K562 (cell line): ENCODE results near the gene BORCS5. TPM values are rescaled to one million over a fixed set of nuclear protein-coding genes. Genes with fewer than 3 reads are reported as not detected.

ENCODE experiments used
- ARID3A ChIP-seq: IDR thresholded peaks from 2 replicates; pipeline ENCODE4 v1.6.1; 2012; ENCODE audit warnings: low read depth, low read length, improper control_type of control experiment, borderline replicate concordance
- CBX8 ChIP-seq: fragments of 200-600 bp; sonication (generic); IDR thresholded peaks from 2 replicates; pipeline ENCODE4 v1.6.1; 2012; ENCODE audit warnings: borderline replicate concordance, mixed run types, low read depth, mild to moderate bottlenecking, moderate library complexity, mixed read lengths, low read length, control low read depth, inconsistent platforms; ENCODE audit not compliant: poor library complexity, severe bottlenecking; ENCODE audit errors: extremely low read depth
- CHD1 ChIP-seq: fragments of 200-600 bp; sonication (generic); IDR thresholded peaks from one replicate; pipeline ENCODE4 v1.6.1; 2012; ENCODE audit warnings: mild to moderate bottlenecking, moderate library complexity, low read length, inconsistent platforms
- ETS2 ChIP-seq: IDR thresholded peaks from 2 replicates; pipeline ENCODE4 v1.6.1; 2016; ENCODE audit warnings: borderline replicate concordance, missing genetic modification characterization, mild to moderate bottlenecking, moderate library complexity, missing compliant biosample characterization; ENCODE audit not compliant: poor library complexity, severe bottlenecking
- FOXA1 ChIP-seq: fragments of 450-650 bp; IDR thresholded peaks from 2 replicates; pipeline ENCODE4 v1.6.1; 2016; ENCODE audit warnings: mild to moderate bottlenecking, borderline replicate concordance
- FOXM1 ChIP-seq, 2 experiments: fragments of 450-650 bp in 1 of 2; sonication (generic) in 1 of 2; formaldehyde crosslinking in 1 of 2; IDR thresholded peaks; 2 replicates each; pipeline versions ENCODE4 v1.6.1 to v1.9.0; 2017 to 2022; ENCODE audit warnings: low read depth in 2 of 2, mild to moderate bottlenecking in 2 of 2, missing genetic modification reagents in 1 of 2, moderate library complexity in 1 of 2
- GATAD2B ChIP-seq: fragments of 450-650 bp; IDR thresholded peaks from 2 replicates; pipeline ENCODE4 v1.6.1; 2017; ENCODE audit warnings: mild to moderate bottlenecking, borderline replicate concordance
- MEIS2 ChIP-seq: fragments of 450-650 bp; IDR thresholded peaks from 2 replicates; pipeline ENCODE4 v1.6.1; 2014; ENCODE audit warnings: mild to moderate bottlenecking; ENCODE audit not compliant: partially characterized antibody
- POLR2H ChIP-seq: IDR thresholded peaks from 2 replicates; pipeline ENCODE4 v1.6.1; 2016; ENCODE audit warnings: missing genetic modification characterization, low read depth, mild to moderate bottlenecking, control low read depth, missing compliant biosample characterization, moderate library complexity
- SOX6 ChIP-seq: fragments of 450-650 bp; IDR thresholded peaks from 2 replicates; pipeline ENCODE4 v1.6.1; 2014; ENCODE audit warnings: mild to moderate bottlenecking
- TAL1 ChIP-seq: fragments of 450-650 bp; IDR thresholded peaks from 2 replicates; pipeline ENCODE4 v1.6.1; 2016; ENCODE audit warnings: mild to moderate bottlenecking
- ZNF239 ChIP-seq: fragments of 250-450 bp; sonication (Bioruptor Pico); IDR thresholded peaks from 2 replicates; pipeline ENCODE4 v1.4.0; 2020; ENCODE audit warnings: mild to moderate bottlenecking
- ZNF318 ChIP-seq, 2 experiments: fragments of 450-650 bp; IDR thresholded peaks; 2 replicates each; pipeline ENCODE4 v1.6.1; 2016; ENCODE audit warnings: mild to moderate bottlenecking in 2 of 2, borderline replicate concordance in 1 of 2, low read depth in 1 of 2, moderate library complexity in 1 of 2
- polyA plus RNA-seq, 8 experiments: library from polyadenylated mRNA; depleted of rRNA in 4 of 8; stranded (reverse) in 5 of 8; unstranded in 3 of 8; fragments of >200 nt; fragmentation: Nextera tagmentation in 2 of 8; fragmentation: Illumina TruSeq in 1 of 8; extraction: Ambion mirVana in 2 of 8; extraction: Trizol in 1 of 8; gene quantifications; 2 replicates each; pipeline versions ENCODE4 v1.2.1 to v1.2.3, GENCODE V29; 2011 to 2014; ENCODE audit warnings: inconsistent platforms in 1 of 8, missing spikeins in 1 of 8
- total RNA-seq, 7 experiments: library from RNA; depleted of rRNA in 6 of 7; stranded (reverse); fragments of >200 nt in 6 of 7; fragmentation: Illumina TruSeq in 2 of 7; extraction: Trizol in 2 of 7; gene quantifications; 2 replicates each; pipeline versions ENCODE4 v1.2.1 to v1.2.3, GENCODE V29; 2011 to 2021; ENCODE audit warnings: low replicate concordance in 1 of 7
- TF ChIP-seq, protein P1 (sequence below): fragments of 250-450 bp; sonication (Bioruptor Pico); IDR thresholded peaks from 2 replicates; pipeline ENCODE4 v1.4.0; 2020; ENCODE audit warnings: mild to moderate bottlenecking, moderate library complexity, borderline replicate concordance

Gene BORCS5
- total and polyA plus RNA-seq, 9 of the 15 experiments (the other 6 are each of a cell fraction or from before 2014, with no cell fraction given) = 0.31 to 12.4 (median 6.6) TPM

- no peak for TF ChIP-seq CBX8
- no peak for TF ChIP-seq ETS2 (tag)
- peak; percentile 46; the same call in 1 of the 2 replicates for TF ChIP-seq GATAD2B
- peak; percentile 54 for TF ChIP-seq MEIS2
- peak; percentile 77 for TF ChIP-seq TAL1
- TF ChIP-seq FOXA1 = no peak
- peak in 1 of 2 experiments; percentile 42; a peak in 1 of 4 replicates for TF ChIP-seq ZNF318 (IDR thresholded peaks at IDR 0.05; ENCODE audit: borderline replicate concordance in 1 of 2, low read depth in 1 of 2)
- TF ChIP-seq ARID3A = peak; percentile 48; the same call in 1 of the 2 replicates
- peak; percentile 60; the same call in 1 of the 2 replicates for TF ChIP-seq FOXM1 (IDR thresholded peaks at IDR 0.05; ENCODE audit: low read depth)
- no peak for TF ChIP-seq FOXM1 (CRISPR knock-in tag; IDR thresholded peaks at IDR 0.05; ENCODE audit: low read depth)
- no peak for TF ChIP-seq CHD1
- TF ChIP-seq POLR2H = no peak
- TF ChIP-seq ZNF239 (CRISPR knock-in tag) = no peak
- peak; percentile 91 for TF ChIP-seq SOX6
- TF ChIP-seq, protein P1, sequence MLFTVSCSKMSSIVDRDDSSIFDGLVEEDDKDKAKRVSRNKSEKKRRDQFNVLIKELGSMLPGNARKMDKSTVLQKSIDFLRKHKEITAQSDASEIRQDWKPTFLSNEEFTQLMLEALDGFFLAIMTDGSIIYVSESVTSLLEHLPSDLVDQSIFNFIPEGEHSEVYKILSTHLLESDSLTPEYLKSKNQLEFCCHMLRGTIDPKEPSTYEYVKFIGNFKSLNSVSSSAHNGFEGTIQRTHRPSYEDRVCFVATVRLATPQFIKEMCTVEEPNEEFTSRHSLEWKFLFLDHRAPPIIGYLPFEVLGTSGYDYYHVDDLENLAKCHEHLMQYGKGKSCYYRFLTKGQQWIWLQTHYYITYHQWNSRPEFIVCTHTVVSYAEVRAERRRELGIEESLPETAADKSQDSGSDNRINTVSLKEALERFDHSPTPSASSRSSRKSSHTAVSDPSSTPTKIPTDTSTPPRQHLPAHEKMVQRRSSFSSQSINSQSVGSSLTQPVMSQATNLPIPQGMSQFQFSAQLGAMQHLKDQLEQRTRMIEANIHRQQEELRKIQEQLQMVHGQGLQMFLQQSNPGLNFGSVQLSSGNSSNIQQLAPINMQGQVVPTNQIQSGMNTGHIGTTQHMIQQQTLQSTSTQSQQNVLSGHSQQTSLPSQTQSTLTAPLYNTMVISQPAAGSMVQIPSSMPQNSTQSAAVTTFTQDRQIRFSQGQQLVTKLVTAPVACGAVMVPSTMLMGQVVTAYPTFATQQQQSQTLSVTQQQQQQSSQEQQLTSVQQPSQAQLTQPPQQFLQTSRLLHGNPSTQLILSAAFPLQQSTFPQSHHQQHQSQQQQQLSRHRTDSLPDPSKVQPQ (CRISPR knock-in tag) = no peak
These were observed 35.5 kb downstream of the BORCS5 start (continued) for GRCh38 chr12:12392413-12392812.
